K562 (cell line): ENCODE measurements around the gene GNAQ. TPM values are rescaled to one million over a fixed set of nuclear protein-coding genes. Genes with fewer than 3 reads are reported as not detected.

Experiments
- ATAC-seq: fragments of 200-7000 bp; cut with Tn5 transposase; 3 replicates; pipeline ENCODE4 v1.9.1; 2020; ENCODE audit warnings: moderate library complexity
- BruUV-seq: library from RNA; stranded (reverse); fragments of 400-500 nt; replicated peaks from 2 replicates; lab custom pipeline; 2021; lab: Mats Ljungman, UMichigan
- CTCF ChIA-PET: fragments of 300-600 bp; formaldehyde crosslinking; extraction: SDS; loops from one replicate; lab custom pipeline; 2021; ENCODE audit warnings: low intra/inter-chr PET ratio; lab: Yijun Ruan, JAX
- POLR2A ChIA-PET: fragments of 300-600, 350-650 bp; sonication (Branson Sonifier 250); formaldehyde crosslinking; extraction: SDS; loops from one replicate; lab custom pipeline; 2021; ENCODE audit warnings: antibody characterized with exemption, inconsistent platforms; lab: Yijun Ruan, JAX
- DNase-seq, 4 experiments: peaks; one replicate each; pipeline versions ENCODE4 v3.0.0 to v3.0.0-alpha.2; 2011 to 2018; ENCODE audit warnings: low spot score in 3 of 4, mixed read lengths in 3 of 4; ENCODE audit errors: extremely low read depth in 1 of 4
- FAIRE-seq: peaks from 2 replicates; lab custom pipeline; 2011; peaks lifted over from hg19 to GRCh38; lab: Jason Lieb, UNC
- H2AFZ ChIP-seq: 2 replicates; pipeline ENCODE4 v1.6.0; 2011; ENCODE audit warnings: low read depth, low read length, control low read depth, inconsistent platforms
- H3K27ac ChIP-seq: fragments of 200-600 bp; 3 replicates; pipeline ENCODE4 v1.8.0; 2011; ENCODE audit warnings: low read depth, mild to moderate bottlenecking, control low read depth, inconsistent platforms, low read length, moderate library complexity, mixed read lengths; ENCODE audit errors: extremely low read depth
- H3K27me3 ChIP-seq, 2 experiments: fragments of 300-600 bp in 1 of 2; 2 replicates in 1 of 2; 3 replicates in 1 of 2; pipeline versions ENCODE4 v1.6.0 to v1.8.0; 2011; ENCODE audit warnings: inconsistent platforms in 2 of 2, low read length in 2 of 2, mild to moderate bottlenecking in 1 of 2, mixed read lengths in 1 of 2, moderate library complexity in 1 of 2; ENCODE audit not compliant: control insufficient read depth in 2 of 2, insufficient read depth in 2 of 2
- H3K36me3 ChIP-seq: fragments of 300-600 bp; 3 replicates; pipeline ENCODE4 v1.8.0; 2011; ENCODE audit warnings: mild to moderate bottlenecking, low read length, inconsistent platforms; ENCODE audit not compliant: control insufficient read depth, insufficient read depth
- H3K4me1 ChIP-seq, 2 experiments: fragments of 200-600 bp in 1 of 2; replicated peaks in 1 of 2; 2 replicates in 1 of 2; 3 replicates in 1 of 2; pipeline versions ENCODE4 v1.5.1 to v1.8.0; 2011; ENCODE audit warnings: inconsistent platforms in 2 of 2, low read length in 2 of 2, mild to moderate bottlenecking in 1 of 2, mixed read lengths in 1 of 2, moderate library complexity in 1 of 2; ENCODE audit not compliant: control insufficient read depth in 2 of 2, insufficient read depth in 2 of 2
- H3K4me2 ChIP-seq: 2 replicates; pipeline ENCODE4 v1.6.1; 2011; ENCODE audit warnings: low read length, control low read depth, inconsistent platforms, mixed read lengths; ENCODE audit not compliant: insufficient read depth
- H3K4me3 ChIP-seq: fragments of 200-600 bp; sonication (generic), shearing (Covaris generic); 2 replicates; pipeline ENCODE4 v1.5.1; 2016; ENCODE audit warnings: control low read depth, inconsistent platforms
- H3K79me2 ChIP-seq: fragments of 200-600 bp; 3 replicates; pipeline ENCODE4 v1.8.0; 2011; ENCODE audit warnings: low read length, inconsistent platforms; ENCODE audit not compliant: control insufficient read depth, insufficient read depth
- H3K9ac ChIP-seq, 2 experiments: 2 replicates each; pipeline versions ENCODE4 v1.6.0 to v1.6.1; 2011; ENCODE audit warnings: low read depth in 2 of 2, low read length in 2 of 2, control low read depth in 1 of 2, inconsistent platforms in 1 of 2, mild to moderate bottlenecking in 1 of 2, mixed read lengths in 1 of 2; ENCODE audit not compliant: insufficient read depth in 1 of 2
- H3K9me1 ChIP-seq: one replicate; pipeline ENCODE4 v1.6.0; 2011; ENCODE audit warnings: inconsistent platforms, mild to moderate bottlenecking, low read length, moderate library complexity; ENCODE audit not compliant: control insufficient read depth, insufficient read depth
- H3K9me3 ChIP-seq: replicated peaks from 2 replicates; pipeline ENCODE4 v1.5.1; 2011; ENCODE audit warnings: low read depth, low read length, inconsistent platforms; ENCODE audit not compliant: control insufficient read depth, insufficient read depth
- H4K20me1 ChIP-seq: replicated peaks from 2 replicates; pipeline ENCODE4 v1.6.1; 2011; ENCODE audit warnings: low read length, inconsistent platforms, mixed read lengths; ENCODE audit not compliant: control insufficient read depth, insufficient read depth
- CBFA2T3 ChIP-seq: fragments of 450-650 bp; IDR thresholded peaks from 2 replicates; pipeline ENCODE4 v1.6.1; 2017
- FOXJ2 ChIP-seq: fragments of 200-800 bp; sonication (Bioruptor generic); IDR thresholded peaks from 2 replicates; pipeline ENCODE4 v1.6.1; 2016; ENCODE audit warnings: missing genetic modification characterization, missing compliant biosample characterization
- MEIS2 ChIP-seq: fragments of 450-650 bp; IDR thresholded peaks from 2 replicates; pipeline ENCODE4 v1.6.1; 2014; ENCODE audit warnings: mild to moderate bottlenecking; ENCODE audit not compliant: partially characterized antibody
- PYGO2 ChIP-seq: fragments of 450-650 bp; IDR thresholded peaks from 2 replicates; pipeline ENCODE4 v1.6.1; 2016; ENCODE audit warnings: mild to moderate bottlenecking, missing genetic modification characterization, moderate library complexity, missing compliant biosample characterization
- RFX1 ChIP-seq: fragments of 450-650 bp; IDR thresholded peaks from 2 replicates; pipeline ENCODE4 v1.6.1; 2016; ENCODE audit warnings: mild to moderate bottlenecking, moderate library complexity
- SMAD2 ChIP-seq: fragments of 150-350 bp; IDR thresholded peaks from 2 replicates; pipeline ENCODE4 v1.6.1; 2014; ENCODE audit warnings: low read depth, mild to moderate bottlenecking, low read length
- ZNF766 ChIP-seq: fragments of 200-800 bp; sonication (Bioruptor generic); conservative IDR thresholded peaks from 2 replicates; pipeline ENCODE4 v1.6.1; 2016; ENCODE audit warnings: missing genetic modification characterization, missing compliant biosample characterization
- in situ Hi-C: fragments of 300-500 bp; cut with MboI; formaldehyde crosslinking; loops from 4 replicates; pipeline ENCODE4 v1.15.0; 2018; ENCODE audit warnings: inconsistent platforms, mixed read lengths
- intact Hi-C: fragments of 100-400 bp; cut with micrococcal nuclease; formaldehyde crosslinking; loops from 2 replicates; pipeline ENCODE4 v1.14.2; 2022
- polyA plus RNA-seq, 8 experiments: library from polyadenylated mRNA; depleted of rRNA in 4 of 8; stranded (reverse) in 5 of 8; unstranded in 3 of 8; fragments of >200 nt; fragmentation: Nextera tagmentation in 2 of 8; fragmentation: Illumina TruSeq in 1 of 8; extraction: Ambion mirVana in 2 of 8; extraction: Trizol in 1 of 8; gene quantifications; 2 replicates each; pipeline versions ENCODE4 v1.2.1 to v1.2.3, GENCODE V29; 2011 to 2014; ENCODE audit warnings: inconsistent platforms in 1 of 8, missing spikeins in 1 of 8
- total RNA-seq, 7 experiments: library from RNA; depleted of rRNA in 6 of 7; stranded (reverse); fragments of >200 nt in 6 of 7; fragmentation: Illumina TruSeq in 2 of 7; extraction: Trizol in 2 of 7; gene quantifications; 2 replicates each; pipeline versions ENCODE4 v1.2.1 to v1.2.3, GENCODE V29; 2011 to 2021; ENCODE audit warnings: low replicate concordance in 1 of 7
- TF ChIP-seq, protein P1 (sequence below): fragments of 450-650 bp; IDR thresholded peaks from 2 replicates; pipeline ENCODE4 v1.6.1; 2017; ENCODE audit warnings: mild to moderate bottlenecking, moderate library complexity
- TF ChIP-seq, protein P2 (sequence below), 2 experiments: IDR thresholded peaks in 1 of 2; conservative IDR thresholded peaks in 1 of 2; 2 replicates each; pipeline ENCODE4 v1.6.1; 2016; ENCODE audit warnings: low read depth in 2 of 2, mild to moderate bottlenecking in 1 of 2, missing compliant biosample characterization in 1 of 2, missing genetic modification characterization in 1 of 2, moderate library complexity in 1 of 2
- TF ChIP-seq, protein P3 (sequence below): IDR thresholded peaks from 2 replicates; pipeline ENCODE4 v1.6.1; 2011; ENCODE audit not compliant: insufficient read length; ENCODE audit errors: extremely low read depth

The GNAQ gene
- total and polyA plus RNA-seq, 9 of the 15 experiments (the other 6 are each of a cell fraction or from before 2014, with no cell fraction given), result 4.8 to 27.9 (median 17.5) TPM

DNA sequence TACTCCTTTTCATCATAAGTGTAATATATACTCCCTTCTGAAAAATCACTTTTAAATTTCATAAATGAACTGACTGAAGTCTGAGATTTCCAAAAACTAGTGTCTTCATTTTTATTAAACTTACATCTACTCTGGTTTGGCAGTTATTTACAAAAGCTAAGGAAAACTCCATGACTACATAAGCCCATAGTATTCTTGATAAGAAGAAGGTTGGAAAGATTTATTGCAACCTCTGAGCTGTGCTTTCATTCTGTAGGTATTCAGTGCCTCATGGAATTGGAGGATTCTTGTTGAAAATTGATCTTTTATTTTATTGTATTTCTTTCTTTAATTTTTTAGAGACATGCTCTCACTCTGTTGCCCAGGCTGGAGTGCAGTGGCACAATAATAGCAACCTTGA, 41.7 kb downstream of the GNAQ start:
- no peaks in the 10 kb centered on the region for H3K27me3 ChIP-seq
- no peak overlapping the region for H2AFZ ChIP-seq
- POLR2A ChIA-PET, result interaction anchor here (0.9 to 1.1 kb wide), 2 partner anchors 9 to 10 kb away, joined by 3 to 4 read pairs; no protein-coding TSS in a partner anchor
- no peaks in the 10 kb centered on the region for H3K9me3 ChIP-seq
- FAIRE-seq, result no peak
- H3K4me3 ChIP-seq, result no peak overlapping the region
- CTCF ChIA-PET, result no interaction called here
- H4K20me1 ChIP-seq, result 0 out of 2 replicates have a peak, but pooled peaks cover 4% of the 10 kb centered on the region
- peaks cover 80% of the 10 kb centered on the region for H3K79me2 ChIP-seq
- TF ChIP-seq PYGO2 (tag) (no peak), CBFA2T3 (no peak), ZNF766 (no peak), MEIS2 (peak; percentile 79), SMAD2 (no peak), FOXJ2 (tag) (0 out of 2 replicates have a peak, but pooled peaks have one; percentile 42), RFX1 (peak; percentile 8; the same call in 1 of the 2 replicates)
- TF ChIP-seq, protein P1, sequence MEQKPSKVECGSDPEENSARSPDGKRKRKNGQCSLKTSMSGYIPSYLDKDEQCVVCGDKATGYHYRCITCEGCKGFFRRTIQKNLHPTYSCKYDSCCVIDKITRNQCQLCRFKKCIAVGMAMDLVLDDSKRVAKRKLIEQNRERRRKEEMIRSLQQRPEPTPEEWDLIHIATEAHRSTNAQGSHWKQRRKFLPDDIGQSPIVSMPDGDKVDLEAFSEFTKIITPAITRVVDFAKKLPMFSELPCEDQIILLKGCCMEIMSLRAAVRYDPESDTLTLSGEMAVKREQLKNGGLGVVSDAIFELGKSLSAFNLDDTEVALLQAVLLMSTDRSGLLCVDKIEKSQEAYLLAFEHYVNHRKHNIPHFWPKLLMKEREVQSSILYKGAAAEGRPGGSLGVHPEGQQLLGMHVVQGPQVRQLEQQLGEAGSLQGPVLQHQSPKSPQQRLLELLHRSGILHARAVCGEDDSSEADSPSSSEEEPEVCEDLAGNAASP, result no peak
- TF ChIP-seq, protein P2, sequence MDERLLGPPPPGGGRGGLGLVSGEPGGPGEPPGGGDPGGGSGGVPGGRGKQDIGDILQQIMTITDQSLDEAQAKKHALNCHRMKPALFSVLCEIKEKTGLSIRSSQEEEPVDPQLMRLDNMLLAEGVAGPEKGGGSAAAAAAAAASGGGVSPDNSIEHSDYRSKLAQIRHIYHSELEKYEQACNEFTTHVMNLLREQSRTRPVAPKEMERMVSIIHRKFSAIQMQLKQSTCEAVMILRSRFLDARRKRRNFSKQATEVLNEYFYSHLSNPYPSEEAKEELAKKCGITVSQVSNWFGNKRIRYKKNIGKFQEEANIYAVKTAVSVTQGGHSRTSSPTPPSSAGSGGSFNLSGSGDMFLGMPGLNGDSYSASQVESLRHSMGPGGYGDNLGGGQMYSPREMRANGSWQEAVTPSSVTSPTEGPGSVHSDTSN (CRISPR knock-in tag; IDR thresholded peaks at IDR 0.05; ENCODE audit: low read depth), result no peak
- TF ChIP-seq, protein P2 (tag; conservative IDR thresholded peaks at IDR 0.05; ENCODE audit: low read depth), result peak; percentile 50; the same call in 1 of the 2 replicates
- TF ChIP-seq, protein P3, sequence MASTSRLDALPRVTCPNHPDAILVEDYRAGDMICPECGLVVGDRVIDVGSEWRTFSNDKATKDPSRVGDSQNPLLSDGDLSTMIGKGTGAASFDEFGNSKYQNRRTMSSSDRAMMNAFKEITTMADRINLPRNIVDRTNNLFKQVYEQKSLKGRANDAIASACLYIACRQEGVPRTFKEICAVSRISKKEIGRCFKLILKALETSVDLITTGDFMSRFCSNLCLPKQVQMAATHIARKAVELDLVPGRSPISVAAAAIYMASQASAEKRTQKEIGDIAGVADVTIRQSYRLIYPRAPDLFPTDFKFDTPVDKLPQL, result no peak
- TF ChIP-seq, all 486 proteins: peak for 4
- H3K9ac ChIP-seq, result no peak overlapping the region
- intact Hi-C loops, result no loop called here
- no peak overlapping the region for H3K27ac ChIP-seq
- peaks cover 8 to 25% of the 10 kb centered on the region in 2 experiments; a peak in 4 of 5 replicates for H3K4me1 ChIP-seq
- no TSS peak for BruUV-seq
- H3K4me2 ChIP-seq, result no peak overlapping the region
- DNase-seq (no peak), ATAC-seq (no peak)
- no peaks in the 10 kb centered on the region for H3K9me1 ChIP-seq
- H3K36me3 ChIP-seq, result peaks cover 8% of the 10 kb centered on the region; the same call in 2 of the 3 replicates
- in situ Hi-C loops, result loop anchor here (10.0 kb wide), 1 partner anchor 45 kb away; the partner anchor contains the start of gene GNAQ
